Ascending aorta (tissue), 2 donors: ENCODE data around the gene MARK2. TPM values are rescaled to one million over a fixed set of nuclear protein-coding genes. Genes with fewer than 3 reads are reported as not detected.
A peak's percentile ranks its signal among the peaks of the same experiment; 100 is the strongest.

Source experiments
- DNase-seq, 2 donors: peaks; one replicate each; pipeline ENCODE4 v3.0.0-alpha.2; 2019; ENCODE audit warnings: low spot score in 2 of 2
- H3K27ac ChIP-seq, 2 donors: fragments of 200-600 bp; sonication (generic); one replicate each; pipeline ENCODE4 v1.5.1; 2016 to 2017; ENCODE audit warnings: mild to moderate bottlenecking in 1 of 2
- H3K27me3 ChIP-seq: fragments of 200-600 bp; sonication (generic); one replicate; pipeline ENCODE4 v1.5.1; 2017
- H3K36me3 ChIP-seq, 2 donors: fragments of 200-600 bp; sonication (generic); one replicate each; pipeline ENCODE4 v1.5.1; 2016
- H3K4me1 ChIP-seq, 2 donors: fragments of 200-600 bp; sonication (generic); one replicate each; pipeline ENCODE4 v1.5.1; 2016 to 2017; ENCODE audit warnings: mild to moderate bottlenecking in 1 of 2
- H3K4me3 ChIP-seq, 2 donors: fragments of 200-600 bp; sonication (generic); one replicate each; pipeline ENCODE4 v1.5.1; 2016 to 2017; ENCODE audit warnings: mild to moderate bottlenecking in 1 of 2
- H3K9me3 ChIP-seq, 2 donors: fragments of 200-600 bp; sonication (generic); one replicate each; pipeline ENCODE4 v1.5.1; 2016
- CTCF ChIP-seq, 3 experiments: fragments of 200-600 bp in 2 of 3; fragments of 450-650 bp in 1 of 3; sonication (generic) in 2 of 3; IDR thresholded peaks; one replicate each; pipeline ENCODE4 v1.5.1; 2016 to 2019; ENCODE audit warnings: antibody characterized with exemption in 3 of 3, mild to moderate bottlenecking in 1 of 3, moderate library complexity in 1 of 3
- intact Hi-C: fragments of 100-400 bp; cut with DNase I; formaldehyde crosslinking; loops from one replicate; pipeline ENCODE4 v1.15.1; 2023
- total RNA-seq: library from RNA; depleted of rRNA; stranded (reverse); fragments of >200 nt; gene quantifications from one replicate; pipeline ENCODE4 v1.1.0, GENCODE V29; 2016

Gene MARK2
- total RNA-seq, 1 donor from 2014 or later, result 45.7 TPM

GRCh38 chr11:63813563-63814382 lies 25.1 kb upstream of the MARK2 start:
- H3K36me3 ChIP-seq, result peaks cover 15 to 20% of the 10 kb centered on the region in 2 donors
- intact Hi-C loops, result loop anchor here (1.0 to 10.0 kb wide), 3 partner anchors 25 to 139 kb away; partner anchors contain the start of gene ATL3
- peaks cover 3 to 15% of the 10 kb centered on the region in 2 donors for H3K4me1 ChIP-seq
- H3K27me3 ChIP-seq, result no peaks in the 10 kb centered on the region
- peak in 1 of 2 donors; percentile 70 for DNase-seq
- peak overlapping the region; percentile 95 for H3K4me3 ChIP-seq
- H3K27ac ChIP-seq, result peak overlapping the region; percentile 71 to 80
- no peaks in the 10 kb centered on the region for H3K9me3 ChIP-seq
- TF ChIP-seq CTCF (IDR thresholded peaks at IDR 0.05), result peak in 1 of 3 experiments; percentile 5

GRCh38 chr11:63814383-63814736 lies 24.6 kb upstream of the MARK2 start:
- peaks cover 21 to 26% of the 10 kb centered on the region in 2 donors for H3K36me3 ChIP-seq
- TF ChIP-seq CTCF (IDR thresholded peaks at IDR 0.05), result no peak
- no peaks in the 10 kb centered on the region for H3K27me3 ChIP-seq
- H3K27ac ChIP-seq, result no peak overlapping the region
- peak overlapping the region; percentile 95 for H3K4me3 ChIP-seq
- no peak for DNase-seq
- no peaks in the 10 kb centered on the region for H3K9me3 ChIP-seq
- intact Hi-C loops, result loop anchor here (10.0 kb wide), 1 partner anchor 140 kb away; the partner anchor contains the start of gene ATL3
- peaks cover 3 to 15% of the 10 kb centered on the region in 2 donors for H3K4me1 ChIP-seq

GRCh38 chr11:63816166-63816565 lies 22.7 kb upstream of the MARK2 start:
- Histone ChIP-seq H3K36me3 (peaks cover 36 to 42% of the 10 kb centered on the region in 2 donors), H3K4me1 (peaks cover 3 to 15% of the 10 kb centered on the region in 2 donors), H3K4me3 (no peak overlapping the region), H3K27me3 (no peaks in the 10 kb centered on the region), H3K27ac (no peak overlapping the region), H3K9me3 (no peaks in the 10 kb centered on the region)
- no peak for DNase-seq
- no peak for TF ChIP-seq CTCF (IDR thresholded peaks at IDR 0.05)
- intact Hi-C loops, result loop anchor here (10.0 kb wide), 1 partner anchor 141 kb away; the partner anchor contains the start of gene ATL3

- DNase-seq, result no peak
- Histone ChIP-seq H3K4me3 (no peak overlapping the region), H3K36me3 (peaks cover 40 to 47% of the 10 kb centered on the region in 2 donors), H3K27ac (no peak overlapping the region), H3K27me3 (no peaks in the 10 kb centered on the region), H3K4me1 (peaks cover 3 to 15% of the 10 kb centered on the region in 2 donors), H3K9me3 (no peaks in the 10 kb centered on the region)
- TF ChIP-seq CTCF (IDR thresholded peaks at IDR 0.05), result no peak
- intact Hi-C loops, result loop anchor here (10.0 kb wide), 1 partner anchor 142 kb away; the partner anchor contains the start of gene ATL3
These were observed 22.2 kb upstream of the MARK2 start for GRCh38 chr11:63816732-63817131.

- H3K4me1 ChIP-seq, result peaks cover 3 to 12% of the 10 kb centered on the region in 2 donors
- peaks cover 49 to 58% of the 10 kb centered on the region in 2 donors for H3K36me3 ChIP-seq
- H3K27ac ChIP-seq, result no peak overlapping the region
- no peaks in the 10 kb centered on the region for H3K9me3 ChIP-seq
- DNase-seq, result no peak
- no peaks in the 10 kb centered on the region for H3K27me3 ChIP-seq
- no peak for TF ChIP-seq CTCF (IDR thresholded peaks at IDR 0.05)
- intact Hi-C loops, result loop anchor here (10.0 kb wide), 1 partner anchor 143 kb away; the partner anchor contains the start of gene ATL3
- H3K4me3 ChIP-seq, result no peak overlapping the region
These were observed 21.0 kb upstream of the MARK2 start for GRCh38 chr11:63817758-63818498.
